SK-N-SH (cell line): ENCODE results near the gene MRAP. TPM values are rescaled to one million over a fixed set of nuclear protein-coding genes. Genes with fewer than 3 reads are reported as not detected.

Experiments
- CTCF ChIA-PET: fragments of 300-600, 350-600 bp; formaldehyde crosslinking; extraction: SDS; loops from one replicate; lab custom pipeline; 2021; lab: Yijun Ruan, JAX
- POLR2A ChIA-PET: fragments of 350-600 bp; sonication (Branson Sonifier 250); formaldehyde crosslinking; extraction: SDS; loops from one replicate; lab custom pipeline; 2020; ENCODE audit warnings: antibody characterized with exemption, inconsistent platforms; lab: Yijun Ruan, JAX
- DNase-seq: peaks from one replicate; pipeline ENCODE4 v3.0.0; 2012
- H2AFZ ChIP-seq: fragments of 200-600 bp; sonication (generic); 2 replicates; pipeline ENCODE4 v1.8.1; 2016; ENCODE audit warnings: antibody characterized with exemption, mild to moderate bottlenecking, low read depth
- H3F3A ChIP-seq: fragments of 200-600 bp; sonication (generic); replicated peaks from 2 replicates; pipeline ENCODE3; 2016; ENCODE audit warnings: antibody characterized with exemption, mild to moderate bottlenecking; ENCODE audit not compliant: insufficient read depth
- H3K27ac ChIP-seq, 2 experiments: fragments of 200-500 bp in 1 of 2; fragments of 200-600 bp in 1 of 2; sonication (Bioruptor generic) in 1 of 2; sonication (generic), shearing (Covaris generic) in 1 of 2; 2 replicates each; pipeline versions ENCODE4 v1.5.1 to v1.6.1; 2014 to 2016; ENCODE audit warnings: low read depth in 2 of 2, inconsistent platforms in 1 of 2, low read length in 1 of 2, mild to moderate bottlenecking in 1 of 2, mixed read lengths in 1 of 2
- H3K27me3 ChIP-seq: fragments of 200-600 bp; sonication (generic), shearing (Covaris generic); 2 replicates; pipeline ENCODE4 v1.6.1; 2016; ENCODE audit warnings: mixed run types; ENCODE audit not compliant: insufficient read depth
- H3K36me3 ChIP-seq, 2 experiments: fragments of 200-500 bp in 1 of 2; fragments of 200-600 bp in 1 of 2; sonication (Bioruptor generic) in 1 of 2; sonication (generic) in 1 of 2; replicated peaks in 1 of 2; 2 replicates each; pipeline versions ENCODE3 to v1.5.1; 2014 to 2016; ENCODE audit warnings: low read length in 1 of 2, mild to moderate bottlenecking in 1 of 2; ENCODE audit not compliant: insufficient read depth in 2 of 2, control insufficient read depth in 1 of 2
- H3K4me1 ChIP-seq, 2 experiments: fragments of 200-500 bp in 1 of 2; fragments of 200-600 bp in 1 of 2; sonication (Bioruptor generic) in 1 of 2; sonication (generic), shearing (Covaris generic) in 1 of 2; 2 replicates each; pipeline versions ENCODE4 v1.5.1 to v1.6.1; 2014 to 2016; ENCODE audit warnings: low read depth in 1 of 2, low read length in 1 of 2, mixed run types in 1 of 2; ENCODE audit not compliant: insufficient read depth in 2 of 2, control insufficient read depth in 1 of 2
- H3K4me2 ChIP-seq: fragments of 200-600 bp; sonication (generic), shearing (Covaris generic); 2 replicates; pipeline ENCODE4 v1.6.1; 2017; ENCODE audit warnings: mixed run types
- H3K4me3 ChIP-seq, 2 experiments: fragments of 200-500 bp in 1 of 2; fragments of 200-600 bp in 1 of 2; sonication (Bioruptor generic) in 1 of 2; sonication (generic), shearing (Covaris generic) in 1 of 2; 2 replicates each; pipeline versions ENCODE4 v1.5.1 to v1.8.1; 2014 to 2016; ENCODE audit warnings: low read depth in 2 of 2, inconsistent platforms in 1 of 2, low read length in 1 of 2, mild to moderate bottlenecking in 1 of 2, mixed read lengths in 1 of 2, moderate library complexity in 1 of 2
- H3K79me2 ChIP-seq: fragments of 200-600 bp; sonication (generic); 2 replicates; pipeline ENCODE4 v1.8.1; 2017; ENCODE audit warnings: mild to moderate bottlenecking; ENCODE audit not compliant: insufficient read depth
- H3K9ac ChIP-seq: fragments of 200-600 bp; sonication (generic); 2 replicates; pipeline ENCODE4 v1.6.1; 2017; ENCODE audit warnings: mixed run types
- H3K9me2 ChIP-seq: fragments of 200-600 bp; sonication (generic); 2 replicates; pipeline ENCODE4 v1.6.1; 2017; ENCODE audit warnings: mixed run types
- H3K9me3 ChIP-seq: fragments of 200-600 bp; sonication (generic); 2 replicates; pipeline ENCODE4 v1.6.1; 2017; ENCODE audit warnings: mixed run types, mild to moderate bottlenecking, moderate library complexity
- H4K20me1 ChIP-seq: fragments of 200-600 bp; sonication (generic); 2 replicates; pipeline ENCODE4 v1.6.1; 2017; ENCODE audit warnings: mild to moderate bottlenecking, mixed run types; ENCODE audit not compliant: insufficient read depth
- CHD2 ChIP-seq: fragments of 150-350 bp; IDR thresholded peaks from 2 replicates; pipeline ENCODE4 v1.6.1; 2018; ENCODE audit warnings: low read length; ENCODE audit not compliant: partially characterized antibody
- ELF1 ChIP-seq: IDR thresholded peaks from 2 replicates; pipeline ENCODE4 v1.4.0; 2012
- EP300 ChIP-seq, 2 experiments: IDR thresholded peaks; 2 replicates each; pipeline versions ENCODE4 v1.4.0 to v1.6.1; 2012; ENCODE audit warnings: borderline replicate concordance in 1 of 2, low read depth in 1 of 2, low read length in 1 of 2
- FOXJ3 ChIP-seq: sonication (generic); formaldehyde crosslinking; IDR thresholded peaks from 2 replicates; pipeline ENCODE4 v1.5.1; 2020; ENCODE audit warnings: mild to moderate bottlenecking, missing genetic modification reagents
- MAX ChIP-seq: IDR thresholded peaks from 2 replicates; pipeline ENCODE4 v1.4.0; 2012; ENCODE audit warnings: low read depth
- MXI1 ChIP-seq: IDR thresholded peaks from 2 replicates; pipeline ENCODE4 v1.6.1; 2012; ENCODE audit warnings: mild to moderate bottlenecking, low read depth, low read length, improper control_type of control experiment
- RCOR1 ChIP-seq: fragments of 150-350 bp; IDR thresholded peaks from 2 replicates; pipeline ENCODE4 v1.6.1; 2017; ENCODE audit warnings: antibody characterized with exemption, low read length
- REST ChIP-seq: IDR thresholded peaks from 2 replicates; pipeline ENCODE4 v1.6.1; 2012; ENCODE audit warnings: mild to moderate bottlenecking, low read depth, low read length, moderate library complexity
- RFX5 ChIP-seq: IDR thresholded peaks from 2 replicates; pipeline ENCODE4 v1.6.1; 2012; ENCODE audit warnings: mild to moderate bottlenecking, improper control_type of control experiment, low read length
- RXRA ChIP-seq: IDR thresholded peaks from 2 replicates; pipeline ENCODE4 v1.4.0; 2012; ENCODE audit warnings: low read depth, mild to moderate bottlenecking, borderline replicate concordance
- SIN3A ChIP-seq: IDR thresholded peaks from 2 replicates; pipeline ENCODE4 v1.6.1; 2012; ENCODE audit warnings: low read depth, mild to moderate bottlenecking, low read length, moderate library complexity, borderline replicate concordance
- TAF1 ChIP-seq: IDR thresholded peaks from 2 replicates; pipeline ENCODE4 v1.6.1; 2012; ENCODE audit warnings: low read depth, mild to moderate bottlenecking, low read length, moderate library complexity, borderline replicate concordance
- USF2 ChIP-seq: fragments of 150-350 bp; IDR thresholded peaks from 2 replicates; pipeline ENCODE4 v1.6.1; 2017; ENCODE audit warnings: antibody characterized with exemption, low read length, low read depth, borderline replicate concordance
- WGBS: methylation state at CpG from one replicate; pipeline ENCODE4 v1.1.6; 2017; ENCODE audit warnings: low lambda C conversion rate; 5-methylcytosine and 5-hydroxymethylcytosine counted together
- polyA plus RNA-seq, 3 experiments: library from polyadenylated mRNA; depleted of rRNA; stranded (reverse); fragments of >200 nt; gene quantifications; 2 replicates each; pipeline ENCODE4 v1.2.3, GENCODE V29; 2012
- TF ChIP-seq, protein P1 (sequence below): fragments of 200-600 bp; sonication (generic); IDR thresholded peaks from 2 replicates; pipeline ENCODE4 v1.6.1; 2017; ENCODE audit warnings: antibody characterized with exemption, mild to moderate bottlenecking, moderate library complexity
- TF ChIP-seq, protein P2 (sequence below): IDR thresholded peaks from 2 replicates; pipeline ENCODE4 v1.4.0; 2012; ENCODE audit warnings: low read depth, borderline replicate concordance

MRAP gene
- polyA plus RNA-seq, 1 of the 3 experiments (the other 2 are of a cell fraction) = not detected

- 81% methylated on average over 5 of the region's 6 CpGs for WGBS
Observed at GRCh38 chr21:32320059-32320458, 21.4 kb downstream of the MRAP start.

More at GRCh38 chr21:32320059-32320458, 21.4 kb downstream of the MRAP start:
- Histone ChIP-seq H3K4me3 (no peak overlapping the region), H2AFZ (no peak overlapping the region), H3K9me2 (no peaks in the 10 kb centered on the region), H3K79me2 (peaks cover 23% of the 10 kb centered on the region; the same call in 1 of the 2 replicates), H3K36me3 (peaks cover 70 to 94% of the 10 kb centered on the region in 2 experiments), H3K4me1 (no peaks in the 10 kb centered on the region), H3F3A (no peaks in the 10 kb centered on the region), H3K9ac (no peak overlapping the region), H3K27ac (no peak overlapping the region), H4K20me1 (no peaks in the 10 kb centered on the region), H3K27me3 (no peaks in the 10 kb centered on the region), H3K9me3 (no peaks in the 10 kb centered on the region), H3K4me2 (no peak overlapping the region)
- no peak for TF ChIP-seq TAF1
- no peak for TF ChIP-seq MAX
- no peak for TF ChIP-seq SIN3A
- no peak for TF ChIP-seq RXRA
- TF ChIP-seq, protein P1, sequence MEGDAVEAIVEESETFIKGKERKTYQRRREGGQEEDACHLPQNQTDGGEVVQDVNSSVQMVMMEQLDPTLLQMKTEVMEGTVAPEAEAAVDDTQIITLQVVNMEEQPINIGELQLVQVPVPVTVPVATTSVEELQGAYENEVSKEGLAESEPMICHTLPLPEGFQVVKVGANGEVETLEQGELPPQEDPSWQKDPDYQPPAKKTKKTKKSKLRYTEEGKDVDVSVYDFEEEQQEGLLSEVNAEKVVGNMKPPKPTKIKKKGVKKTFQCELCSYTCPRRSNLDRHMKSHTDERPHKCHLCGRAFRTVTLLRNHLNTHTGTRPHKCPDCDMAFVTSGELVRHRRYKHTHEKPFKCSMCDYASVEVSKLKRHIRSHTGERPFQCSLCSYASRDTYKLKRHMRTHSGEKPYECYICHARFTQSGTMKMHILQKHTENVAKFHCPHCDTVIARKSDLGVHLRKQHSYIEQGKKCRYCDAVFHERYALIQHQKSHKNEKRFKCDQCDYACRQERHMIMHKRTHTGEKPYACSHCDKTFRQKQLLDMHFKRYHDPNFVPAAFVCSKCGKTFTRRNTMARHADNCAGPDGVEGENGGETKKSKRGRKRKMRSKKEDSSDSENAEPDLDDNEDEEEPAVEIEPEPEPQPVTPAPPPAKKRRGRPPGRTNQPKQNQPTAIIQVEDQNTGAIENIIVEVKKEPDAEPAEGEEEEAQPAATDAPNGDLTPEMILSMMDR = no peak
- no peak for TF ChIP-seq FOXJ3 (CRISPR knock-in tag)
- TF ChIP-seq RCOR1 = no peak
- TF ChIP-seq EP300 (IDR thresholded peaks at IDR 0.05; ENCODE audit: borderline replicate concordance in 1 of 2, low read depth in 1 of 2, low read length in 1 of 2) = no peak
- TF ChIP-seq MXI1 = no peak
- TF ChIP-seq, protein P2, sequence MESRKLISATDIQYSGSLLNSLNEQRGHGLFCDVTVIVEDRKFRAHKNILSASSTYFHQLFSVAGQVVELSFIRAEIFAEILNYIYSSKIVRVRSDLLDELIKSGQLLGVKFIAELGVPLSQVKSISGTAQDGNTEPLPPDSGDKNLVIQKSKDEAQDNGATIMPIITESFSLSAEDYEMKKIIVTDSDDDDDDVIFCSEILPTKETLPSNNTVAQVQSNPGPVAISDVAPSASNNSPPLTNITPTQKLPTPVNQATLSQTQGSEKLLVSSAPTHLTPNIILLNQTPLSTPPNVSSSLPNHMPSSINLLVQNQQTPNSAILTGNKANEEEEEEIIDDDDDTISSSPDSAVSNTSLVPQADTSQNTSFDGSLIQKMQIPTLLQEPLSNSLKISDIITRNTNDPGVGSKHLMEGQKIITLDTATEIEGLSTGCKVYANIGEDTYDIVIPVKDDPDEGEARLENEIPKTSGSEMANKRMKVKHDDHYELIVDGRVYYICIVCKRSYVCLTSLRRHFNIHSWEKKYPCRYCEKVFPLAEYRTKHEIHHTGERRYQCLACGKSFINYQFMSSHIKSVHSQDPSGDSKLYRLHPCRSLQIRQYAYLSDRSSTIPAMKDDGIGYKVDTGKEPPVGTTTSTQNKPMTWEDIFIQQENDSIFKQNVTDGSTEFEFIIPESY = no peak
- no peak for TF ChIP-seq REST
- no peak for TF ChIP-seq ELF1
- no peak for TF ChIP-seq RFX5
- TF ChIP-seq USF2 = no peak
- no peak for TF ChIP-seq CHD2
- ChIA-PET CTCF (no interaction called here), POLR2A (no interaction called here)
- DNase-seq = no peak
